ENCODE data around the gene SCAMP2.

SCAMP2 gene

DNA sequence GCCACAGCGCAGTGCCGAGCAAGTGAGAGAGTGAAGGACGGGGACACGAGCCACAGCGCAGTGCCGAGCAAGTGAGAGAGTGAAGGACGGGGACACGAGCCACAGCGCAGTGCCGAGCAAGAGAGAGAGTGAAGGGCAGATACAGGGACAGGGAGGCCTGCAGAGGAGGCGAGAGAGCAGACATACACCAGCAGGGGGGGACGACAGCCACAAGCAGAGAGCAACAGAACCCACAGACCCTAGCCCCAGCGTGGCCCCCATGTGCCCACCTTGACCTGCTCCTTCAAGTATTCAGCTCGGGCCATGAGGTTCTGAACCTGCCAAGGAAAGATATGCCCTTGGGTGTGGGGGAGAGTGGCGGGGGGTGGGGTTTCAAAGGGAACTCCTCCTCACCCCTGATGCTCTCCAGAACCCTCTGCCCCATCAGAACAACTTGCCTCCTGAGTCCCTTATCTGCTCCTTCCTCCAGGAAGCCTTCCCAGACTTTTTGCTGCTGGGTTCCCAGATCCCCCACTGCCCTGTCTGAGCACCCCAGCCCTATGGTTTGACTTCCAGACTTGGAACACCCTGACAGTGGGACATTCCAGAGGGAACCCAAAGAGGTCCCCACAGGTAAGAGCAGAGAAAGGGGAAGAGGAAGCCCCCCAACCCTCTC is 35.6 kb downstream of the SCAMP2 start:
- DNase-seq, result no peak

DNA sequence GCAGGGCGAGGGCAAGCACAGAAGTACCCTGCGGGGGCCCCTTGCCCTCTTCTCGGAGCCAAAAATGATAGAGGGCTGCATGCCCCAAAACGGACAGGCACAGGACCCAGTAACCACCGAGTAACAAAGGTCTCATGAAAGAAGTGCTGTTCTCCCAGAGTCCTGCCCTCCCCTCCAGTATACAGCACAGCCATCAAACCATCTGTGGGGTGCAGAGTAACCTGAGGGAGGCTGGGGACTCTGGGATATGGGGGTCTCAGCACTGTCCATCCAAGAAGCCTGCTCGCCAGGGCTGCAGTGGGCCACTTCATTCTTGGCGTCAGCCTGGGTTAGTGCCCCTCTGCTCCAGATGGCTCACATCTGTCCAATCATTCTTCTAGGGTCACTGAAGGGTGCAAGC is 36.3 kb downstream of the SCAMP2 start:
- DNase-seq, result no peak

DNA sequence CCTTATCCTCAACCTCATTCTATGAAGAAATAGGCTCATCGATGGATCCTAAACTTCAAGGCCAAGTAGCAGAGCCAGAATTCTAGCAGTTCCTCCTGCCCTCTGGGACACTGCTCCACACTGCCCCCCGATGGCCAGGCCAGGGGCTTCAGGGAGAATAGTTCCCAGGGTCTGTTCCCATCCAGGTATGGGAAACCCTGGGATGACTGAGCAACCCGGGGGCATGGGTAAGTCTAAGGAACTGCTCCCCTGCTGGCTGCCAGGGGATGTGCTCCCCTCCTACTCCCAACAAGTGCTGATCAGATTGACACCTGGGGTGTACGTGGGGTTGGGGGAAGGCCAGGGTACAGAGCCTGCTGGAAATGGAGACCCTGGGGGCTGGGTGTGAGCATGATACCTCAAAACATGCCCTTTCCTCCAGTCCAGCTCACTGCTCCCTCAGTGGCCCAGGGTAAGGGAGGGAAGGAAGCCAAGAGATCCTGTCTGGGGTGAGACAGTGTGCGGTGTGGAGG is 37.8 kb downstream of the SCAMP2 start:
- DNase-seq, result no peak

DNA sequence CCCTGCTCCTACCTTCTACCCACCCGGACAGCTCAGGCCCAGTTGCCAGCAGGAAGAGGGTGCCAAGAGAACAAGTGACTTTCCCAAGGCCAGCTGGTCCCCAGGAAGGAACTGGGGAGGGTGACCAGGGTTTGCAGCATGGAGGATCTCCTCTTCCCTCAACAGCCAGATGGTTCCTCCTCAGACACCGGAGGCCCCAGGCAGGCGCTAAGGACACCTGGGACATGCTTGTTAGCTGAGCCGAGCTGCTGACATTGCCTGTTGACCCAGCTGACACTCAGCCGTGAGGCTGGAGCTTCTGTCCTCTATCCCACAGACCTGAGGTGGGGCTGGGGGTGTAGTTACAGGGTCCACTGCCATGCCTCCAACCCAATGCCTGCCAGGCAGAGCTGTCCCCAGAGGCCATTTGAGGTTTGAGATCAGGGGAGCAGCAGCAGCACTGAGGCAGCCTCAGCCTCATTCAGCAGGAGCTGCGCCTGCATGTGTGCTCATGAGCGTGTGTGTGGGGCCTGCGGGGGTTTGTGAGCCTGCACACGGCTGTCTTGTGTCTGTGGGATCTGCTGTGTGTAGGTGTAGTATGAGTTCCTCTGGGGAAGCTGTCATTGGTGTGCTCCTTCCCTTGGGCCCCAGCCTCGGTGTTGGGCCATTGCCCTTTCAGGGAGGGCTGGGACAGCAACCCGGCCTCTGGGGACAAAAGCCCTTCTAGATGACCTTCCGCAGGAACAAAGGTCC is 39.6 kb downstream of the SCAMP2 start:
- no peak for DNase-seq

GRCh38 chr15:74832826-74833225 is 40.3 kb downstream of the SCAMP2 start:
- DNase-seq, result no peak

DNA sequence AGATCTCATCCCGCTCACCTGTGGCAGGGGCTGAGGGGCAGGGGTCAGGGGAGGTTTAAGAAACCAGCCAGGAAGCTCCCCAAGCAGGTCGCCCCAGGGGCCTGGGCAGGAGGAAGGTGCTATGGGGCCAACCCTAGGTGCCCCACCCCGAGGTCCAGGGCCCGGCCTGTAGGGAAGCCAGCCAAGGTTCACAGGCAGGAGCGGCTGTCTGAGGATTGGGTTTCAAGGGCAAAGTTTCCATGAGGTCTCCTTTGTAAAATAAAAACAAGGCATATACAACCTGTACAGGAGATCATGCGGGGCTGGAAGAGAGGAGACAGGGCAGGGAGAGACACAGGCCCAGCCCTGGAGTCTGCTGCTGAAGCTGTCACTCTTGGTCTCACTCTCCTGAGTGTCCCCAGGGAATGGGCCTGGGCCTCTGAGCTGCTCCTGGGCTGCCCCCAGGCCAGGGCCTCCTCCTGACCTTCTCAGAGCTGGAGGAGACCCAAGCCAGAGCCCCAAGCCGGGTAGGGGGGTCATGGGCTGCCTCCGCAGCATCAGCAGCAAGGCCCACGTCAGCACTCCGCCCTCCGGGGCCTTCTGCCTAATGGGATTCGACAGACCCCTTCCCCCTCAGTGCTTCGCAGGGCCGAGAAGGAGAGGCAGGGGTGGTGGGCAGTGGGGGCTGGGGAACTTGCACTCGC is 41.2 kb downstream of the SCAMP2 start:
- DNase-seq, result no peak

DNA sequence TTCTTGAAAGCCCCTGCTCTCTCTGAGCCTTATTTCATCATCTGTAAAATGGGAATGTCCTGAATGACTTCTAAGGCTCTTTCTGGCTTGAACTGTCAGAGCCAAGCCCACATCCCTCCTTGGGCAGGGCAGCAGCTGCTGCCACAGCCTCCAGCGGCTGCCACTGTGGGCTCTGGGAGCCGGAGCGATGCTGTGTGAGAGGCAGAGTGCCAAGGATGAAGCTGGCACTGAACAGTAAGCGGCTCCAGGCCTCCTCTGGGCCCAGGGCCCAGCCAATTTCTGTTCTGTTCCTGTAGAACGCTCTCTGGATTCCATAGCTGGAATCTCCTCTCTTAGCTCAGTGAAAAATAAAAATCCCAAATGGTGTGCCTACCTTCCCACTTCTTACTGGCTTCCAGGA is 42.3 kb downstream of the SCAMP2 start:
- DNase-seq, result no peak

DNA sequence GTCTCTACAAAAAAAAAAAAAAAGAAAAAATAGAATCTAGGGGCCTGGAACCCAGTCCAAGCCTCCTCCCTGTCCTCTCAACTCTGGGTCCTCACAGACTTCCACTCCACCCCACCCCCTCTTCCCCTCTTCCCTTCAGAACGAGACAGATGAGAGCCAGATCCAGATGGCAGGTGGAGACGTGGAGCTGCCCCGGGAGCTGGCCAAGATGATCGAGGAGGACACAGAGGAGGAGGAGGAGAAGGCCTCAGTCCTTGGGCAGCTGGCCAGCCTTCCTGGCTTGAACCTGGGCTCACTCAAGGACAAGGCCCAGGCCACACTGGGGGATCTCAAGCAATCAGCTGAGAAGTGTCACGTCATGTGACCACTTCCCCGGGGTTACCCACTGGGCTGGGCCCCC is 43.2 kb downstream of the SCAMP2 start:
- DNase-seq, result no peak

- DNase-seq, result no peak
Observed at GRCh38 chr15:74829486-74829885, 43.7 kb downstream of the SCAMP2 start.

DNA sequence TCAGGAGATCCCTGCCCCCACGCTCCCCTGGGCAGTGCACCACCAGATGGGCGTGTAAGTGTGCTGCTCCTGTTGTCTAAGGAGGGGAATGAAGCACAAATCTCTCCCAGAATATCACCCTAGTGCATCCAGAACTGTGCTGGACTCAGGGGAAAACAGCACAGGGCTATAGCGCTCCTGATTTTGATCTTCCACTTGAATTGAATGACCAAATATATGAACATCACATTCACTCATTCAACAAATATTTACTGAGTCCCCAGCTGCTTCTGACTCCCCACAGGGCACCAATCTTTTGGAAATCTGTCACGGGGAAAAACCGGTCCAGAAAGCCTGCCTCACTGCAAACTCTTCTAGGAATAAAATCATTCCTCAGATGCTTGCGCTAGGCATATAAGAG is 44.3 kb downstream of the SCAMP2 start:
- DNase-seq, result no peak

GRCh38 chr15:74827614-74828013 is 45.6 kb downstream of the SCAMP2 start:
- DNase-seq, result no peak

GRCh38 chr15:74826921-74827320 is 46.2 kb downstream of the SCAMP2 start:
- no peak for DNase-seq

GRCh38 chr15:74826364-74826819 is 46.8 kb downstream of the SCAMP2 start, which contains the start of gene CPLX3:
Gene CPLX3 (plus strand): TSS chr15:74826627. CDS start chr15:74826704, 77 bp downstream.
- DNase-seq, result no peak

- DNase-seq, result no peak
Observed at GRCh38 chr15:74825866-74826265, 47.3 kb downstream of the SCAMP2 start.

GRCh38 chr15:74824976-74825375 is 48.2 kb downstream of the SCAMP2 start:
- DNase-seq, result no peak

GRCh38 chr15:74823324-74823723 is 49.8 kb downstream of the SCAMP2 start:
- no peak for DNase-seq

GRCh38 chr15:74822233-74822632 is 50.9 kb downstream of the SCAMP2 start:
- DNase-seq, result no peak

DNA sequence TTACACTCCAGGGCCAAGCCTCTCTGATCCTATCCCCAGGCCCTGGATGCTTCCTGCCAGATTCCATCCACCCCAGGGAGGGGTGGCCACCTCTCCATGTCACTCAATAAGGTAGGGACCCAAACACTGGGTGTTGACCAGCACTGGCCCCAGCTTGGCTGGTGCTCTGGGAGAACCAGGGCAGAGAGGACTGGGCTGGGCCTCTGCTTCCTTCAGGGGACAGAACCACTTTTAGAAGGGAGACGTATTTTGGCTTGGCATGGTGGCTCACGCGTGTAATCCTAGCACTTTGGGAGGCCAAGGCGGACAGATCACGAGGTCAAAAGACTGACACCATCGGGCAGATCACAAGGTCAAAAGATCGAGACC is 51.4 kb downstream of the SCAMP2 start:
- DNase-seq, result no peak

DNA sequence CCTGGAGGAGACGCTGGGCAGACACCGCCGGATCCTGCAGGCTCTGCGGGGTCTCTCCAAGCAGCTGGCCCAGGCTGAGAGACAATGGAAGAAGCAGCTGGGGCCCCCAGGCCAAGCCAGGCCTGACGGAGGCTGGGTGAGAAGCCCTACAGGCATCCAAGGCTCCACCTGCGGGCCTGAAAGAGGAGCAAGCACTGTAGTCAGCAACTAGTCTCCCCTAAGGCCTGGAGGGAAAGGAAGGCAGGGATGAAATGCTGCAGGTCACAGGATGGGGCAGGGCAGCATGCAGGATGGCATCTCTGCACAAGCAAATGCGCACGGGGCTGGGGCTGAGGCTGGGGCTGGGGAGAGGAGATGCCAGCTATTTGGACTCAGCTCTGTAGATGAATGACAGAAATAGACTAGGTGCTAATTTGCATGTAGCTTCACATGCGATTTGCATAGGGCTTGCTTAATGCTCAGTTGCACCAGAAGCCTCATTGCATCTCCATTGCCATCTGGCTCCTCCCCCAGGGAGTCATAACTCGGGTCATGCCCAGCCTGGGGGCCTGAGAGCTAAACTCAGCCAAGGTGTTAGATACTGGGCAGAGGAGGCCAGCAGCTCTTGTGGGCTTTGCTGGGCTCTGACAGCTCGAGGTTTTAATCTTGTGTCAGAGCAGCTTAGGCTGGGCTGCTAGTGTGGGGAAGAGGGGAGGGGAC is 51.9 kb downstream of the SCAMP2 start:
- no peak for DNase-seq

- no peak for DNase-seq
Observed at GRCh38 chr15:74820056-74820455, 53.1 kb downstream of the SCAMP2 start.

- DNase-seq, result no peak
Observed at GRCh38 chr15:74817370-74817737, 55.8 kb downstream of the SCAMP2 start.

DNA sequence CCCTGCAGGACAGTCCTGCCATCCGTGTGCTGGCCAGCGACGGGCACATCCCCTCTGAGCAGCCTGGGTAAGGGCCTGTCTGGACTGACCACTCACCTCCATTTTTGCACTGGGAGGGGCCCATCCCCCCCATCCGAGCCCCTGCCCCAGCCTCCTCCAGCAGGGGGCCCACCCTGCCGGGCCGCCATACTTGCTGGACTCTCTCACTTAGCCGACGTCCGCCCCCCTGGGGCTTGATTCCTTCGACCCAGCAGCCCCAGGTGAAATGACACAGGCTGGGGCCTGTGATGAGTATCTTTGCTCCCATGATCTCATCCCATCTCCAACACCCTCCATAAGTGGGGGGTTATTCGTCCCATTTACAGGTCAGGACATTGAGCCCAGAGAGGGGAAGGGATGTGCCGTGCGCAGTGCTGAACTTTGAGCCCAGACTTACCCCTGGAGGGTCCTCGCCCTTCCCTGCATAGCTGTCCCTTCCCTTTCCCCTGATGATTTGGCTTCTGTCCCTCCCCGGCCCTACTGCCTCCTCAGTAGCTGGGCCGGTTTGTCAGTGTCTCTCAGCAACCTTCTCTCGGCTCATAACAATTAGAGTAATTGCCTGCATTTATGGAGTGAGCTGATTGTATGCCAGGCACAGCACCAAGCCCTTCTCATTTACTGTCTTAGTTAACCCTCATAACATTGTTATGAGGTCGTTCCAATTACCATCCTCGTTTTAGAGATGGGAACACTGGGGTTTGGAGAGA is 56.4 kb downstream of the SCAMP2 start:
- peak; percentile 23 for DNase-seq

DNA sequence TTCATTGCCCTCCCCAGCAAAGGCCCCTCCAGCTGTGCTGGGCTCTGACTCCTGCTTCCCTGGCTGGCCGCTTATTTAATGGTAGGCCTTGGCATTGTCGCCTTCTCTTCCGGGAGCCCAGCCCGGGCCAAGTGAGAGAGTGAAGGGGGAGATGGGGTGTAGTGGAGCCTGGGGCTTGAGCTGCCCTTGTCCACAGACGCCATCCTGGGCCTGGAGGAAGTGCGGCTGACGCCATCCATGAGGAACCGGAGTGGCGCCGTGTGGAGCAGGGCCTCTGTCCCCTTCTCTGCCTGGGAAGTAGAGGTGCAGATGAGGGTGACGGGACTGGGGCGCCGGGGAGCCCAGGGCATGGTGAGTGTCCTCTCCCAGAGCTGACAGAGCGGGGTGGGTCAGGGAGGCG is 57.2 kb downstream of the SCAMP2 start:
- DNase-seq, result no peak
